Natural killer cell (primary cell): Measurements from ENCODE around the gene SMAD3. TPM values are rescaled to one million over a fixed set of nuclear protein-coding genes. Genes with fewer than 3 reads are reported as not detected.

ENCODE experiments used
- ATAC-seq, 3 donors: fragments of 150-1000 bp in 2 of 3; fragments of 200-7000 bp in 1 of 3; cut with Tn5 transposase; 1 replicate in 1 of 3; 2 replicates in 2 of 3; pipeline ENCODE4 v1.10.0; 2021; ENCODE audit warnings: mild to moderate bottlenecking in 2 of 3, moderate library complexity in 2 of 3
- DNase-seq, 2 donors: peaks; one replicate each; pipeline versions ENCODE4 v3.0.0 to v3.0.0-alpha.2; 2013 to 2021; ENCODE audit warnings: mixed read lengths in 1 of 2
- H3K27ac ChIP-seq: one replicate; pipeline ENCODE4 v1.5.1; 2013; ENCODE audit warnings: mild to moderate bottlenecking, low read length
- H3K27me3 ChIP-seq: one replicate; pipeline ENCODE4 v1.6.1; 2013; ENCODE audit warnings: low read length; ENCODE audit not compliant: control insufficient read depth, insufficient read depth
- H3K36me3 ChIP-seq: one replicate; pipeline ENCODE4 v1.6.1; 2013; ENCODE audit warnings: low read length; ENCODE audit not compliant: control insufficient read depth, insufficient read depth
- H3K4me1 ChIP-seq: one replicate; pipeline ENCODE4 v1.6.1; 2013; ENCODE audit warnings: low read length; ENCODE audit not compliant: control insufficient read depth, insufficient read depth
- H3K4me3 ChIP-seq: one replicate; pipeline ENCODE4 v1.5.1; 2013; ENCODE audit warnings: low read length
- H3K9me3 ChIP-seq: one replicate; pipeline ENCODE4 v1.6.1; 2013; ENCODE audit warnings: low read length; ENCODE audit not compliant: control insufficient read depth, insufficient read depth
- H3K27ac Mint-ChIP-seq, 2 donors: one replicate each; pipeline ENCODE4 v1.8.0; 2022; ENCODE audit warnings: mild to moderate bottlenecking in 2 of 2, mixed read lengths in 2 of 2, moderate library complexity in 1 of 2
- H3K27me3 Mint-ChIP-seq, 2 donors: one replicate each; pipeline ENCODE4 v1.8.0; 2022; ENCODE audit warnings: low read depth in 2 of 2, mixed read lengths in 2 of 2
- H3K36me3 Mint-ChIP-seq: one replicate; pipeline ENCODE4 v1.8.0; 2022; ENCODE audit warnings: mixed read lengths
- H3K4me1 Mint-ChIP-seq, 2 donors: one replicate each; pipeline ENCODE4 v1.8.0; 2022; ENCODE audit warnings: mixed read lengths in 2 of 2
- H3K4me3 Mint-ChIP-seq: one replicate; pipeline ENCODE4 v1.8.0; 2022; ENCODE audit warnings: mild to moderate bottlenecking, moderate library complexity, mixed read lengths
- H3K9me3 Mint-ChIP-seq, 2 donors: one replicate each; pipeline ENCODE4 v1.8.0; 2022; ENCODE audit warnings: mixed read lengths in 2 of 2
- CTCF ChIP-seq: fragments of 200-600 bp; IDR thresholded peaks from one replicate; pipeline ENCODE4 v1.8.0; 2022; ENCODE audit warnings: antibody characterized with exemption
- WGBS: methylation state at CpG from one replicate; pipeline ENCODE4 v1.1.7; 2013; ENCODE audit warnings: missing lambda C conversion rate; ENCODE audit not compliant: insufficient coverage; 5-methylcytosine and 5-hydroxymethylcytosine counted together
- intact Hi-C: fragments of 100-400 bp; cut with micrococcal nuclease; formaldehyde crosslinking; loops from one replicate; pipeline ENCODE4 v1.14.2; 2022
- total RNA-seq, 4 donors: library from RNA; stranded (reverse); fragments of 120-200 nt in 1 of 4; gene quantifications; one replicate each; pipeline versions ENCODE4 v1.2.3 to v1.2.4, GENCODE V29; 2013 to 2022

Gene SMAD3
- total RNA-seq, 3 donors from 2014 or later (not counting 1 experiment from before 2014, with no cell fraction given), result 47.1 to 72.6 (median 63.0) TPM

GRCh38 chr15:67137951-67138848, 72.8 kb downstream of the SMAD3 start:
- H3K9me3 ChIP-seq, result no peaks in the 10 kb centered on the region
- no peaks in the 10 kb centered on the region for H3K9me3 Mint-ChIP-seq
- peak overlapping the region; percentile 67 for H3K27ac ChIP-seq
- no peak for TF ChIP-seq CTCF
- DNase-seq, result no peak
- H3K27ac Mint-ChIP-seq, result peak overlapping the region; percentile 100
- H3K4me3 Mint-ChIP-seq, result peak overlapping the region; percentile 45
- H3K27me3 Mint-ChIP-seq, result no peaks in the 10 kb centered on the region
- intact Hi-C loops, result no loop called here
- no peak overlapping the region for H3K4me3 ChIP-seq
- no peaks in the 10 kb centered on the region for H3K27me3 ChIP-seq
- H3K36me3 ChIP-seq, result no peaks in the 10 kb centered on the region
- WGBS, result 84% methylated on average over 8 of the region's 17 CpGs
- ATAC-seq, result no peak
- H3K36me3 Mint-ChIP-seq, result no peaks in the 10 kb centered on the region
- peaks cover 84% of the 10 kb centered on the region in 2 donors for H3K4me1 Mint-ChIP-seq
- peaks cover 70% of the 10 kb centered on the region for H3K4me1 ChIP-seq

DNA sequence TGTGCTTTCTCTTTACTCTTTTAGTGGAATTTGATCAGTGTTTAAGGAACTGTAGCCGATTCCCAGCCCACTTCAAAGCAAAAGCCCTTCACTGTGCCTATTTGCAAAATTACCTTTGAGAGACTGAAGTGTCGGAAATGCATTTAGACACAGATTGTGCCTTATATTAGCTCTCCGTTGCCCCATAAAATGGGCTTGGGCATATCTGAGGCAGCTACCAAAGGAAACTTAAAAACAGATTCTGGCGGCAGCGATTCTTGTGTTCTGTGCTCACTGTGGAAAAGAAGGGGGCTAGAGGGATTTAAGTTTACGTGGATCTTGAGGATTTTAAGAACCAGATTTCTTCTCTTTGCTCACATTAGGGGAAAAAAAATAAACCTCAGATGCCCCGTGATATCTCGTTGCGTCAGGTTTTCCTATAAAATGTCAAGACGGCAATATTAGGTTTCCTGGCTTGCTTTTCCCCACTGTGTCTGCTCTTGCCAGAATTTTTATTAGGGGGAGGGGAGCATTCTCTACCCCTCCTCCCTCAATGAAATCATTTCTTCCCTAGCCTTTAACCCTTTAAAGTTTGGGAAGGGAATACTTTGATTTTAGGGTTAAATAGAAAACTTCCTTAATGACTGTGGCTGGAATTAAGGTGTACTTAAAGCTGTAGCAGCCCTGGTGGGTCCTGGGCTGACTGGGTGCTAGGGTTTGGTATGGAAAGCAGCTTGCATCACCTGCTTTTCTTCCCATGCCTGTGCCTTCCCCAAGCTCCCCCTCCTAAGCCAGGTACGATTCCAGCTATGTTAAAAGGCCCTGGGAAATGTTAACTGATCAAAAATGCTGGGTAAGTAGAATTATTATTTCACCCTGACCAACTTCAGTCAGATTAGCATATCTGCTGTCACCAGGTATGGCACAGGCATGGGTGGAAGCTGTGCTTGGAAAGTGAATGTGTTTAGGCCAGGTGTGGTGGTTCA, 73.8 kb downstream of the SMAD3 start:
- H3K4me3 Mint-ChIP-seq, result peak overlapping the region; percentile 17
- H3K27ac ChIP-seq, result no peak overlapping the region
- peaks cover 80 to 81% of the 10 kb centered on the region in 2 donors for H3K4me1 Mint-ChIP-seq
- ATAC-seq, result no peak
- TF ChIP-seq CTCF, result no peak
- H3K9me3 ChIP-seq, result no peaks in the 10 kb centered on the region
- 94% methylated on average over 9 of the region's 11 CpGs for WGBS
- no peaks in the 10 kb centered on the region for H3K27me3 Mint-ChIP-seq
- no peaks in the 10 kb centered on the region for H3K9me3 Mint-ChIP-seq
- intact Hi-C loops, result no loop called here
- no peak for DNase-seq
- no peaks in the 10 kb centered on the region for H3K27me3 ChIP-seq
- H3K36me3 Mint-ChIP-seq, result no peaks in the 10 kb centered on the region
- peak overlapping the region; percentile 100 for H3K27ac Mint-ChIP-seq
- no peaks in the 10 kb centered on the region for H3K36me3 ChIP-seq
- H3K4me3 ChIP-seq, result no peak overlapping the region
- H3K4me1 ChIP-seq, result peaks cover 61% of the 10 kb centered on the region

GRCh38 chr15:67140078-67140833, 74.9 kb downstream of the SMAD3 start:
- ATAC-seq (peak in 2 of 3 donors; percentile 41 to 65), DNase-seq (no peak)
- no peaks in the 10 kb centered on the region for H3K9me3 ChIP-seq
- no peak overlapping the region for H3K4me3 ChIP-seq
- Mint-ChIP-seq H3K36me3 (no peaks in the 10 kb centered on the region), H3K9me3 (no peaks in the 10 kb centered on the region), H3K4me3 (peak overlapping the region; percentile 63), H3K27ac (peak overlapping the region; percentile 61 to 100), H3K4me1 (peaks cover 78 to 81% of the 10 kb centered on the region in 2 donors), H3K27me3 (no peaks in the 10 kb centered on the region)
- peaks cover 59% of the 10 kb centered on the region for H3K4me1 ChIP-seq
- H3K36me3 ChIP-seq, result no peaks in the 10 kb centered on the region
- peak overlapping the region; percentile 6 for H3K27ac ChIP-seq
- TF ChIP-seq CTCF, result no peak
- H3K27me3 ChIP-seq, result no peaks in the 10 kb centered on the region
- intact Hi-C loops, result no loop called here
- 49% methylated on average over 7 of the region's 9 CpGs for WGBS
